Rectal smooth muscle tissue (tissue), 1 donor: Measurements from ENCODE around the gene PEF1.

ENCODE experiments used
- H3K27ac ChIP-seq: one replicate; pipeline ENCODE4 v1.7.0; 2013; ENCODE audit warnings: low read depth, low read length, inconsistent platforms
- H3K27me3 ChIP-seq: one replicate; pipeline ENCODE4 v1.7.0; 2013; ENCODE audit warnings: low read length; ENCODE audit not compliant: control insufficient read depth, insufficient read depth
- H3K36me3 ChIP-seq: one replicate; pipeline ENCODE4 v1.7.0; 2013; ENCODE audit warnings: low read length; ENCODE audit not compliant: control insufficient read depth, insufficient read depth
- H3K4me1 ChIP-seq: one replicate; pipeline ENCODE4 v1.7.0; 2013; ENCODE audit warnings: low read length; ENCODE audit not compliant: control insufficient read depth, insufficient read depth
- H3K4me3 ChIP-seq: one replicate; pipeline ENCODE4 v1.7.0; 2013; ENCODE audit warnings: low read length
- H3K9ac ChIP-seq: one replicate; pipeline ENCODE4 v1.7.0; 2013; ENCODE audit warnings: low read length

Gene PEF1

GRCh38 chr1:31644560-31645273 lies at the start of gene PEF1:
Gene PEF1, minus strand, starts transcription at chr1:31644876. Its CDS starts 12 bp downstream, at chr1:31644864.
- Histone ChIP-seq H3K4me1 (peaks cover 15% of the 10 kb centered on the region), H3K36me3 (no peaks in the 10 kb centered on the region)

DNA sequence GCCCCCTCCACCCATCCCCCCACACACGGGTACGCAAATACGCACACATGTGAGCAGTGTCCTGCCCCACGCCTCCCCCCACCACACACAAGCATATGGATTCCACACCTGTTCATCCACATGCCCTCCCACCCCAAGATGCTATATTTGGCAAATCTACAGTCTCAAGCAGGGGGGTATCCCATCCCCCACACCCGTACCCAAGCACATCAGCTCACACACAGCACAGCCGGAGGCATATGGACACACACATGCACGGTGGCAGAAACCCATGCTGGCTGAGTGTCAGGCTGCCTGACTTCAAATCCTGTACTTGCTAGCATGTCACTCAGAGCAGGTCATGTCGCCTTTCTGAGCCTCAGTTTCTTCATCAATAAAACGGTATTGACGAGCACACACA lies 48.6 kb upstream of the PEF1 start:
- H3K36me3 ChIP-seq = peaks cover 4% of the 10 kb centered on the region
- no peaks in the 10 kb centered on the region for H3K27me3 ChIP-seq
- no peak overlapping the region for H3K9ac ChIP-seq
- no peak overlapping the region for H3K27ac ChIP-seq
- H3K4me3 ChIP-seq = no peak overlapping the region
- H3K4me1 ChIP-seq = peaks cover 13% of the 10 kb centered on the region

More at GRCh38 chr1:31644560-31645273, at the start of gene PEF1:
- H3K27me3 ChIP-seq = no peaks in the 10 kb centered on the region
- H3K4me3 ChIP-seq = peak within 1 kb of the TSS; percentile 99
- peak within 1 kb of the TSS; percentile 94 for H3K9ac ChIP-seq
- H3K27ac ChIP-seq = peak within 1 kb of the TSS; percentile 100

DNA sequence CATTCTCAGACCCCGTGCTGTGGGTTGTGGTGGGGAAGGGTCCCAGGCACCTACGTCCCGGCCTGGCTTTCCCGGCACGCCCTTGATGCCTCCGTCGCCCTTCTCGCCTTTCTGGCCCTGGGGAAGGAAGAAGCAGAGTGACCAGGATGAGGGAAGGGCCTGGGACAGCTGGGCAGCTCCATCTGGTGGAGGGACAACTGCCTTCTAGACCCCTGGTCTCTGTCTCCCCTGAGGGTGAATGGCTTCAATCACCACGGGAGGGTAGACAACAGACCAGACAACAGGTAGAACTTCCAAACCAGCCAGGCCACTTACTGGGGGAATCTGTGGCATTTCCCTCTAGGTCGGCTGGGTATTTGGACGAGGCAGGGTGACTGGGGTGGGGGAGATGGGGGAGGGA lies 47.3 kb upstream of the PEF1 start:
- Histone ChIP-seq H3K9ac (no peak overlapping the region), H3K4me3 (no peak overlapping the region), H3K27me3 (no peaks in the 10 kb centered on the region), H3K4me1 (peaks cover 19% of the 10 kb centered on the region), H3K27ac (no peak overlapping the region), H3K36me3 (no peaks in the 10 kb centered on the region)

GRCh38 chr1:31691446-31691845 lies 46.8 kb upstream of the PEF1 start:
- H3K27ac ChIP-seq = no peak overlapping the region
- H3K36me3 ChIP-seq = no peaks in the 10 kb centered on the region
- no peaks in the 10 kb centered on the region for H3K27me3 ChIP-seq
- peaks cover 18% of the 10 kb centered on the region for H3K4me1 ChIP-seq
- H3K4me3 ChIP-seq = no peak overlapping the region
- H3K9ac ChIP-seq = no peak overlapping the region

- Histone ChIP-seq H3K27me3 (no peaks in the 10 kb centered on the region), H3K4me1 (peaks cover 18% of the 10 kb centered on the region), H3K9ac (no peak overlapping the region), H3K4me3 (no peak overlapping the region), H3K27ac (no peak overlapping the region), H3K36me3 (peaks cover 1% of the 10 kb centered on the region)
Measured at GRCh38 chr1:31690921-31691320, 46.2 kb upstream of the PEF1 start.

DNA sequence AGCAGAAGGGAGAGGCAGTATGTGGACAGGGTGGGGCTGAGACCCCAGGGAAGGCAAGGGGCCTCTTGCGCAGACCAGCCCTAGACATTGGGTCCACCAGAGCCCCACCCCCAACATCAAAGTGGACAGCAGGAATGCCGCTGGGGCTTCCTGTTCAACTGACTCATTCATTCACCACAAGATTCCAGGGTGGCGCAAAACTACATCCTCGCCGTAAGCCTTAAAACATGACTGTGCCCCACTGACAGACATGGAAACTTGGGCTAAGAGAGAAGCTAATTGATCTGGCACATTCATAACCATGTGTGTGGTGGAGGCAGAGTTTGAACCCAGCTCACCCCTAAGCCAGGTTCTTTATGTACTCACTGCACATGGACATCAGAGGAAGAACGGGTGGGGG lies 45.2 kb upstream of the PEF1 start:
- Histone ChIP-seq H3K36me3 (peaks cover 4% of the 10 kb centered on the region), H3K27ac (no peak overlapping the region), H3K27me3 (no peaks in the 10 kb centered on the region), H3K4me1 (peaks cover 15% of the 10 kb centered on the region), H3K9ac (no peak overlapping the region), H3K4me3 (no peak overlapping the region)

DNA sequence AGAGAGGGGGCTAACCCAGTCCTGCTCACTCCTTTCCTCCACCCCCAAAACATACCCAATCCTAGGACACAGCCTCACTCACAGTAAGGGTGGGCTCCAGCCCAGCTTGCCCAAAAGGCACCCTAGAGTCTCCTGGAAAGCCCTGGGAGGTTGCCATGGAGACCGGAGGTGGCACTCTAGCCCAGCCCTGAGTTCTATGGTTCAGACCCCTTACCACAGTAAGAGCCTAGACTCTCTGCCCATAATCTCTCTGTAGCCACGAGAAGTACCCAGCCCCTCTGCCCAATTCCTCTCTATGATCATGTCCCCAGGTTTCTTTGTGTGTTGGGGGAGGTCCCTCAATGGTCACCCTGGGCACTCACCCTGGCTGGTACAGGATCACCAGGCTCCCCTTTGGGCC lies 44.7 kb upstream of the PEF1 start:
- Histone ChIP-seq H3K9ac (no peak overlapping the region), H3K36me3 (peaks cover 4% of the 10 kb centered on the region), H3K4me1 (peaks cover 15% of the 10 kb centered on the region), H3K4me3 (no peak overlapping the region), H3K27ac (no peak overlapping the region), H3K27me3 (no peaks in the 10 kb centered on the region)

GRCh38 chr1:31688233-31688918 lies 43.7 kb upstream of the PEF1 start:
- Histone ChIP-seq H3K9ac (no peak overlapping the region), H3K27me3 (no peaks in the 10 kb centered on the region), H3K4me3 (no peak overlapping the region), H3K4me1 (peaks cover 15% of the 10 kb centered on the region), H3K36me3 (peaks cover 4% of the 10 kb centered on the region), H3K27ac (peak overlapping the region; percentile 58)

GRCh38 chr1:31687601-31688000 lies 42.9 kb upstream of the PEF1 start:
- H3K27ac ChIP-seq = peak overlapping the region; percentile 38
- no peak overlapping the region for H3K4me3 ChIP-seq
- peaks cover 15% of the 10 kb centered on the region for H3K4me1 ChIP-seq
- no peak overlapping the region for H3K9ac ChIP-seq
- no peaks in the 10 kb centered on the region for H3K27me3 ChIP-seq
- H3K36me3 ChIP-seq = peaks cover 4% of the 10 kb centered on the region

DNA sequence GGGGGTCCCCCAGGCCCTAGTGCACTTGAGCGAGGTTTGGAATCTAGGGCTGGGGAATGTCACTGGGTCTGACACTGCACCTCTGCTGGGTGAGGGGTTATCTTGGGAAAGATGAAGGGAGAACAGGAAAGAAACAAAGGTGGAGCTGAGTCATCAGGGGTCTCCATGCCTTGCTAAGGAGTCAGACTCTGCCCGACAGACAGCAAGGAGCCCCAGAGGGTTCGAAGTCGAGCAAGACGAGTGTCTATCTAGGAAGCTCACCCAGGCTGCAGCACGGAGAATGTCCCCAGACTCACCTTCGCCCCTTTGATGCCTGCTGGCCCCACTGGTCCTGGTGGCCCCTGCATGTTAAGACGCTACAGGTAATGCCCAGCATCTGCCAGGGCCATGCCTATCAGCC lies 41.1 kb upstream of the PEF1 start:
- Histone ChIP-seq H3K27ac (no peak overlapping the region), H3K36me3 (peaks cover 4% of the 10 kb centered on the region), H3K27me3 (no peaks in the 10 kb centered on the region), H3K4me1 (peaks cover 18% of the 10 kb centered on the region), H3K9ac (no peak overlapping the region), H3K4me3 (no peak overlapping the region)

GRCh38 chr1:31683997-31684396 lies 39.3 kb upstream of the PEF1 start:
- Histone ChIP-seq H3K27ac (no peak overlapping the region), H3K4me1 (peaks cover 18% of the 10 kb centered on the region), H3K9ac (no peak overlapping the region), H3K27me3 (no peaks in the 10 kb centered on the region), H3K36me3 (peaks cover 7% of the 10 kb centered on the region), H3K4me3 (no peak overlapping the region)

GRCh38 chr1:31681415-31681814 lies 36.7 kb upstream of the PEF1 start:
- no peak overlapping the region for H3K27ac ChIP-seq

More at GRCh38 chr1:31681415-31681814, 36.7 kb upstream of the PEF1 start:
- H3K27me3 ChIP-seq = no peaks in the 10 kb centered on the region
- H3K36me3 ChIP-seq = peaks cover 7% of the 10 kb centered on the region
- no peak overlapping the region for H3K4me3 ChIP-seq
- H3K4me1 ChIP-seq = peaks cover 6% of the 10 kb centered on the region
- no peak overlapping the region for H3K9ac ChIP-seq
